Frontal cortex (tissue), 4 donors: ENCODE measurements around the gene TBC1D28. TPM values are rescaled to one million over a fixed set of nuclear protein-coding genes. Genes with fewer than 3 reads are reported as not detected.
"Not testable (repeated sequence)": the region's sequence is repeated elsewhere in the genome, so short reads cannot be mapped to it uniquely, and the experiment has no call there.

Experiments used
- DNase-seq, 2 donors: peaks; one replicate each; pipeline ENCODE4 v3.0.0; 2012; ENCODE audit warnings: low spot score in 2 of 2
- FAIRE-seq: peaks from 2 replicates; lab custom pipeline; 2012; peaks lifted over from hg19 to GRCh38; lab: Jason Lieb, UNC
- small RNA-seq: library from RNA; depleted of rRNA; stranded (forward); fragments of <200 nt; gene quantifications from one replicate; pipeline ENCODE3, GENCODE V24; 2014
- total RNA-seq: library from RNA; depleted of rRNA; stranded (reverse); fragments of >200 nt; gene quantifications from one replicate; pipeline ENCODE4 v1.2.3, GENCODE V29; 2014
- donor health status: control.
- donor health status: control.
- donor health status: control.

TBC1D28 gene
- total RNA-seq, 1 donor from 2014 or later, result under 0.01 TPM

DNA sequence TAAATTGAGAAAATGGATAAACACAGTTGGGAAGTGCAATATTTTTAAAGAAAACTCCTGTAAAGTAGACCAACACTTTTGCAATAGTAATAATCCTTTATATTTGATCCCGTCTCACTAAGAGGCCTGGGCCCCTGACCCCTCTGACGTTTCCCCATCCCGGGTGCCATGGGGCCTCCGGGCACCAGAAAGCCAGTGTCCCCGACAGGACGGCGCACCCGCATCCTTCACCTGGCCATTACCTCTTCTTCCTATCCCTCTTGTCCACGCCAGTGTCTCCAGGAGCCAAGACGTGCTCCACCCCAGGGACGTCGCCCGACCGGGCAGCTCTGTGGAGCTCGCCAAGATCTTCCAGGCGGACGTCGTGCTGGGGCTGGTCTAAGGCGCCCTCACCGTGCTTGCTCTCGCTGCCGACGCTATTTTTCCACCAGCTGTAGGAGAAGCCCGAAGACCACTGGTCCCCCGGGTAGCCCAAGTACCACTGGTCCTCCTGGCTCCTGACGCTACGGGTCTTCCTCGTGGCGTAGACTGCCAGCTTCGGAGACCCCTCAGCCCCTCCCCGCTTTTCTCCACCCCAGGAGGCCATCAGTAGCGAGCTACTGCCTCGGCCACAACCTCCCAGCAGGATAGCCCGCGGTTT is 19.2 kb downstream of the TBC1D28 start:
- DNase-seq, FAIRE-seq: not testable (repeated sequence)

DNA sequence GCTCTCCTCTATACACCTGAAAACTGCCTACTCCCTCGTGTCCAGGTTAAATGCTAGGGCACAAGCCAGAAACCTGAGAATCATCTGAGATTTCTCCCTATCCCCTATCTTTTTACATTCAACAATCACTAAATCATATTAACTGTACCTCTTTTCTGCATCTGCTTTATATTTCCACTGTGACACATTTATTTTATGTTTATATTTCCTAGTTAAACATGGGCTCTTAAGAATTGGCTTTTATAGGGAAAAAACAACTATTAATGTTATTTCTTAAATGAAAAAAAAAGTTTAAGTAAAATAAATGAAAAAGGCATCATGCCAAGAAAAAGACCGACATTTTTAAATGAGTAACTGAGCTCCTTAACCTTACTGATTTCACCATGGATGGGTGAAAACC is 26.6 kb downstream of the TBC1D28 start:
- not testable (repeated sequence) for FAIRE-seq, DNase-seq

DNA sequence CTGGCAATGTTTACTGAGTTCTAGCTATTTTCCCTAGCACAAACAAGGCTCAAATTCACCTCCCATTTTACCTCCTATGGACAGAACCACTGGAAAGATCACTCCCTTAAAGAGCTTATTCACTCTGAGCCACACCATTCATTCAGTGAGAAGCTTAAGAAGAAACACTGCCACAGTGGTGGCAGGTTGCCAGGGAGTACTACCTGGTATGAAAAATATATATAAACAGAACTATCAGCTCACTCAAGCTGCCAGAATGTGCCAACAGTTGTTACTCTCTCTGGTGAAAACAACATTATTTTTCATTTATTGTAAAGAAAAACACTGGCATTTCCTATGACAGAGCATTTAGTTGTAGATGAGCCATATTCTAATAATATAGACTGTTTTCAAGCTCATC is 31.2 kb downstream of the TBC1D28 start:
- DNase-seq, FAIRE-seq: not testable (repeated sequence)

DNA sequence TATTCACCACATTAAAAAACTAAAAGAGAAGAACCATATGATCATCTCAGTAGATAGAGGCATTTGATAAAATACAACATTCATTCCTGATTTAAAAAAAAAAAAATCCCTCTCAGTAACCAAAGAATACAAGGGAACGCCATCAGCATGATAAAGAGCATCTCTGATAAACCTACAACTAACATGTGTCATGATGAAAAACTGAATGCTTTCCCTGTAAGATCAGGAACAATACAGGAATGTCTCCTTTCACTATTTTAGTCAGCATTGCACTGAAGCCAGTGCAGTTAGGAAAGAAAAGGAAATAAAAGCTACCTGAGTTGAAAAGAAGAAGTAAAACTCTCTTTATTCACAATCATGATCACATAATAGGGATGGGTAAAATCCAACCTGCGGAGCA is 51.1 kb downstream of the TBC1D28 start:
- not testable (repeated sequence) for FAIRE-seq, DNase-seq

Small RNA genes within 50 kb of the gene (small RNA-seq; reads per million reads assigned to genes)
- gene AC026271.2, result not detected

Other genes with a start within 250 kb of the TBC1D28 start
- gene LGALS9C, start 167.6 kb downstream of the TBC1D28 start, total RNA-seq, result not detected
- 9.4 TPM for gene FOXO3B, start 37.9 kb upstream of the TBC1D28 start, total RNA-seq
- gene FBXW10, start 99.7 kb upstream of the TBC1D28 start, total RNA-seq, result 0.82 TPM
- 39.9 TPM for gene TVP23B, start 136.8 kb upstream of the TBC1D28 start, total RNA-seq
- 164 TPM for gene PRPSAP2, start 213.7 kb upstream of the TBC1D28 start, total RNA-seq